Caco-2 (cell line): ENCODE measurements around the gene KCTD5. TPM values are rescaled to one million over a fixed set of nuclear protein-coding genes. Genes with fewer than 3 reads are reported as not detected.

Experiments
- BruUV-seq: library from RNA; stranded (reverse); fragments of 400-500 nt; replicated peaks from 2 replicates; lab custom pipeline; 2021; lab: Mats Ljungman, UMichigan
- CTCF ChIA-PET: fragments of 300-600 bp; sonication (Branson Sonifier 250); formaldehyde crosslinking; loops from one replicate; lab custom pipeline; 2022; ENCODE audit warnings: antibody characterized with exemption; lab: Charles Lee
- POLR2A ChIA-PET: fragments of 300-600 bp; sonication (Branson Sonifier 250); formaldehyde crosslinking; loops from one replicate; lab custom pipeline; 2022; ENCODE audit warnings: antibody characterized with exemption; lab: Charles Lee
- DNase-seq, 2 experiments: peaks; one replicate each; pipeline versions ENCODE4 v3.0.0 to v3.0.0-alpha.2; 2020 to 2022
- H3K27me3 ChIP-seq: replicated peaks from 2 replicates; pipeline ENCODE4 v1.6.0; 2011; ENCODE audit warnings: low read length; ENCODE audit not compliant: control insufficient read depth, insufficient read depth
- H3K36me3 ChIP-seq: 2 replicates; pipeline ENCODE4 v1.5.1; 2011; ENCODE audit warnings: low read length; ENCODE audit not compliant: control insufficient read depth, insufficient read depth
- H3K4me1 ChIP-seq: fragments of 250-450 bp; sonication (Bioruptor Pico); 2 replicates; pipeline ENCODE4 v1.5.1; 2020; ENCODE audit warnings: mild to moderate bottlenecking
- H3K4me3 ChIP-seq: 2 replicates; pipeline ENCODE4 v1.5.1; 2011; ENCODE audit warnings: low read depth, mild to moderate bottlenecking, control low read depth, low read length
- H3K9me3 ChIP-seq: fragments of 250-450 bp; sonication (Bioruptor Pico); 2 replicates; pipeline ENCODE4 v1.5.1; 2020; ENCODE audit warnings: mild to moderate bottlenecking, moderate library complexity
- H3K27ac Mint-ChIP-seq: one replicate; pipeline ENCODE4 v1.8.0; 2022; ENCODE audit warnings: mixed read lengths; ENCODE audit not compliant: unreplicated experiment
- H3K27me3 Mint-ChIP-seq: one replicate; pipeline ENCODE4 v1.8.0; 2022; ENCODE audit warnings: mixed read lengths; ENCODE audit not compliant: insufficient read depth, unreplicated experiment
- H3K36me3 Mint-ChIP-seq: one replicate; pipeline ENCODE4 v1.8.0; 2022; ENCODE audit warnings: mild to moderate bottlenecking, mixed read lengths; ENCODE audit not compliant: insufficient read depth, unreplicated experiment
- H3K4me1 Mint-ChIP-seq: one replicate; pipeline ENCODE4 v1.8.0; 2022; ENCODE audit warnings: low read depth, mixed read lengths; ENCODE audit not compliant: unreplicated experiment
- H3K4me3 Mint-ChIP-seq: one replicate; pipeline ENCODE4 v1.8.0; 2022; ENCODE audit warnings: mild to moderate bottlenecking, moderate library complexity, mixed read lengths; ENCODE audit not compliant: unreplicated experiment
- H3K9me3 Mint-ChIP-seq: one replicate; pipeline ENCODE4 v1.8.0; 2022; ENCODE audit warnings: mixed read lengths; ENCODE audit not compliant: unreplicated experiment
- intact Hi-C: fragments of 100-400 bp; cut with micrococcal nuclease; formaldehyde crosslinking; loops from one replicate; pipeline ENCODE4 v1.10.0; 2022; ENCODE audit not compliant: unreplicated experiment
- total RNA-seq: library from RNA; stranded (reverse); gene quantifications from 2 replicates; pipeline ENCODE4 v1.2.3, GENCODE V29; 2022
- TF ChIP-seq, protein P1 (sequence below), 2 experiments: fragments of 200-600 bp in 1 of 2; IDR thresholded peaks; 1 replicate in 1 of 2; 2 replicates in 1 of 2; pipeline versions ENCODE4 v1.5.1 to v1.8.0; 2011 to 2022; ENCODE audit warnings: antibody characterized with exemption in 1 of 2, control low read depth in 1 of 2, inconsistent platforms in 1 of 2, low read depth in 1 of 2, low read length in 1 of 2, mild to moderate bottlenecking in 1 of 2, moderate library complexity in 1 of 2; ENCODE audit not compliant: insufficient read depth in 1 of 2, severe bottlenecking in 1 of 2, unreplicated experiment in 1 of 2

The KCTD5 gene
- total RNA-seq, 1 experiment from 2014 or later, result 30.4 TPM

DNA sequence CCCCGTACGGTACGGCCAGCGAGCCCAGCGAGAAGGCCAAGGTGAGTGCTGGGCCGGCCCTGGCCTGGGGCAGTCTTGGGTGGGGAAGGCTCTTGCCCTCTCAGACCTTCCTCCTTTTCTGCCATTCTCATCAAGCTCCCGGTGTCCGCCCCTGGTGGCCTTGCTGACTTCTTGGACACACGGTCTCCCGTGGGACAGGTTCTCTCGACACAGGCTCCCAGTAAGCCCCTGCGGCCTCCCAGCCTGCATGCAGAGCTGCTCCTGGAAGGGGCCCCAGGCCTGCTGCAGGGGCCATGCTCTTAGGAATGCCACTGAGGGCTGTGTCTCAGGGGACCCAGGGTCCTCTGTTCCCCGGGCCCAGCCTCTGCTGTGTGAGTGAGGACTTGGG lies 20.1 kb downstream of the KCTD5 start:
- intact Hi-C loops, result no loop called here
- H3K27me3 Mint-ChIP-seq, result no peaks in the 10 kb centered on the region
- Histone ChIP-seq H3K36me3 (peaks cover 2% of the 10 kb centered on the region; the same call in 1 of the 2 replicates), H3K27me3 (no peaks in the 10 kb centered on the region), H3K4me1 (no peaks in the 10 kb centered on the region), H3K9me3 (no peaks in the 10 kb centered on the region), H3K4me3 (no peak overlapping the region)
- ChIA-PET POLR2A (no interaction called here), CTCF (no interaction called here)
- no peak overlapping the region for H3K4me3 Mint-ChIP-seq
- peaks cover 13% of the 10 kb centered on the region for H3K36me3 Mint-ChIP-seq
- H3K9me3 Mint-ChIP-seq, result no peaks in the 10 kb centered on the region
- no TSS peak for BruUV-seq
- TF ChIP-seq, protein P1, sequence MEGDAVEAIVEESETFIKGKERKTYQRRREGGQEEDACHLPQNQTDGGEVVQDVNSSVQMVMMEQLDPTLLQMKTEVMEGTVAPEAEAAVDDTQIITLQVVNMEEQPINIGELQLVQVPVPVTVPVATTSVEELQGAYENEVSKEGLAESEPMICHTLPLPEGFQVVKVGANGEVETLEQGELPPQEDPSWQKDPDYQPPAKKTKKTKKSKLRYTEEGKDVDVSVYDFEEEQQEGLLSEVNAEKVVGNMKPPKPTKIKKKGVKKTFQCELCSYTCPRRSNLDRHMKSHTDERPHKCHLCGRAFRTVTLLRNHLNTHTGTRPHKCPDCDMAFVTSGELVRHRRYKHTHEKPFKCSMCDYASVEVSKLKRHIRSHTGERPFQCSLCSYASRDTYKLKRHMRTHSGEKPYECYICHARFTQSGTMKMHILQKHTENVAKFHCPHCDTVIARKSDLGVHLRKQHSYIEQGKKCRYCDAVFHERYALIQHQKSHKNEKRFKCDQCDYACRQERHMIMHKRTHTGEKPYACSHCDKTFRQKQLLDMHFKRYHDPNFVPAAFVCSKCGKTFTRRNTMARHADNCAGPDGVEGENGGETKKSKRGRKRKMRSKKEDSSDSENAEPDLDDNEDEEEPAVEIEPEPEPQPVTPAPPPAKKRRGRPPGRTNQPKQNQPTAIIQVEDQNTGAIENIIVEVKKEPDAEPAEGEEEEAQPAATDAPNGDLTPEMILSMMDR (IDR thresholded peaks at IDR 0.05; ENCODE audit: insufficient read depth in 1 of 2, low read depth in 1 of 2, low read length in 1 of 2, severe bottlenecking in 1 of 2, unreplicated experiment in 1 of 2), result no peak
- H3K27ac Mint-ChIP-seq, result no peak overlapping the region
- H3K4me1 Mint-ChIP-seq, result no peaks in the 10 kb centered on the region
- no peak for DNase-seq

DNA sequence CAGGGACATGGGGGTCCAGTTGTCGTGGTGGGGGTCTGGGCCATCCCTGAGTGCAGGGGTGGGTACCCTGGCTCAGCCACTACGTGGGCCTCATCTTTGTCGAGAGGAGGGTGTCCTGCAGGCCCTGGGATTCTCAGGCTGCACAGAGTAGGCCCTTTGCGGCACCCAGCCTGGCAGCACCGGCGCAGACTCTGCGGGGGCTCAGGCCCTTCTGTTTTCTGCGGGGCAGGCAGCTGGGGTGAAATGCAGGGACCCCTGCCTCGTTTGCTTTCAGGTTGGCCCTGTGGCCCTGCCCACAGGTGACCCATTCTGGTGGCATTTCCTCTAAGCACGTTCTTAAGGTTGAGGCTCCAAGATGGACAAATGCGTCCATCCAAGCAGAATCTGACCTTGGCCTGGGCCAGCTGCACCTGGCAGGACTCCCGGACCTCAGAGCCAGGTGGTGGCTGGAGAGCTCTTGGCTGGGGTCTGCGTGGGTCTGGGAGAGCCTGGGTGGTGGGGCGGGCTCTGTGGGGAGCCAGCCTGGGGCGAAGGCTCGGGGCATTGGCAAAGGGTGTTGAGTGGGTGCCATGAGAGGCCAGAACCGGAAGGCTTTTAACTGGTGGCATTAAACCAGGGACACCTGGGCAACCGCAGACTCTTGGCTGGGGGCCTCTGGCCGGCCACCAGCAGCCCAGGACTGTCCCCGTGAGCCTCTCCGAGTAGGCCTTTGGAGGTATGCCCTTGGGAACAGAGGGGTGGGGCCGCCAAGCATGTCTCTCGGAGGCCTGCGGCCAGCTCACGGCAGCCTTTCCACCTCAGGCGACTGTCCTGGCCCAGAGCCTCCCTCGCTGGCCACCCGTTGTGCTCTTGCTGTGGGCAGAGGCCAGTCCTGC lies 20.8 kb downstream of the KCTD5 start:
- no peaks in the 10 kb centered on the region for H3K9me3 Mint-ChIP-seq
- POLR2A ChIA-PET, result no interaction called here
- H3K27me3 Mint-ChIP-seq, result no peaks in the 10 kb centered on the region
- TF ChIP-seq, protein P1 (IDR thresholded peaks at IDR 0.05; ENCODE audit: insufficient read depth in 1 of 2, low read depth in 1 of 2, low read length in 1 of 2, severe bottlenecking in 1 of 2, unreplicated experiment in 1 of 2), result no peak
- CTCF ChIA-PET, result no interaction called here
- intact Hi-C loops, result no loop called here
- H3K4me1 ChIP-seq, result no peaks in the 10 kb centered on the region
- H3K9me3 ChIP-seq, result no peaks in the 10 kb centered on the region
- no peak overlapping the region for H3K4me3 Mint-ChIP-seq
- H3K36me3 ChIP-seq, result peaks cover 2% of the 10 kb centered on the region; the same call in 1 of the 2 replicates
- H3K27ac Mint-ChIP-seq, result no peak overlapping the region
- no TSS peak for BruUV-seq
- H3K27me3 ChIP-seq, result no peaks in the 10 kb centered on the region
- H3K4me3 ChIP-seq, result no peak overlapping the region
- DNase-seq, result no peak
- H3K36me3 Mint-ChIP-seq, result peaks cover 11% of the 10 kb centered on the region
- no peaks in the 10 kb centered on the region for H3K4me1 Mint-ChIP-seq

DNA sequence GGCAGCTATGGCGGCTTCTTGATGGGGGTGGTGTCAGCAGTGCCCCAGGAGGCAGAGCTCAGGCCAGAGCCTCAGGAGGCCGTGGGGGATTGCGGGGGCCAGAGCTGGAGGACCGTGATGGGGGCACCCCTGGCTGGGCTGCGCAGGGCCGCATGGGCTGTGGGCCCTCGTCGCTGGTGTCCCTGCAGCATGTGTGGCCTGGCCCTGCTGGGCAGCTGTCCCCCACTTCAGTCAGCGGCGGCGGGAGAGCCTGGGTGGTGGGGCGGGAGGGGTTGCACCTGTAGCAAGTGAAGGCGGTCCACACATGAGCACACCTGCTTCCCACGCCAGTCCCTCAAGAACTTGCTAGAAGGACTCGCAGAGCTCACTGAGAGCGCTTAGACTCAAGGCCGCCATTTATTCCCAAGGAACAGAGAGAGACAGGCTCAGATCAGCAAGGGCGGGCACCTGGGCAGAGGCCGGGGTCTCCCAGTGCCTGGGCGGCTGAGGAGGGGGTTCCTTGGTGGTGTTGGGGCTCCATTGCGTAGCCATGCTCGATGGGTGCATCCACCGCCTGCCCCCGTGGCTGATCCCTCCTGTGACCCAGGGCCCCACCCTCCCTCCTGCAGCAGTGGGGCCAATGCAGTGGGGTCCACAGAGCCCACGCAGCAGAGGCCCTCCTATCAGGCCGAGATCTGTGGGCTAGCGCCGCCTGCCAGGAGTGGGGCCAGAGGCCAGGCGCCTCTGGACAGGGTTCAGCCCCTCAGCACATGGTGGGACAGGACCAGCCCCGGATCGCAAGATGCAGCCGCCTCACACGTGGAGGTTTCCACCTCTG lies 22.1 kb downstream of the KCTD5 start:
- Histone ChIP-seq H3K27me3 (no peaks in the 10 kb centered on the region), H3K4me3 (no peak overlapping the region), H3K9me3 (no peaks in the 10 kb centered on the region), H3K4me1 (no peaks in the 10 kb centered on the region), H3K36me3 (peaks cover 2% of the 10 kb centered on the region; the same call in 1 of the 2 replicates)
- Mint-ChIP-seq H3K36me3 (peaks cover 13% of the 10 kb centered on the region), H3K27ac (no peak overlapping the region), H3K27me3 (no peaks in the 10 kb centered on the region), H3K4me3 (no peak overlapping the region), H3K4me1 (no peaks in the 10 kb centered on the region), H3K9me3 (no peaks in the 10 kb centered on the region)
- no TSS peak for BruUV-seq
- no peak for DNase-seq
- TF ChIP-seq, protein P1 (IDR thresholded peaks at IDR 0.05; ENCODE audit: insufficient read depth in 1 of 2, low read depth in 1 of 2, low read length in 1 of 2, severe bottlenecking in 1 of 2, unreplicated experiment in 1 of 2), result no peak
- ChIA-PET CTCF (no interaction called here), POLR2A (no interaction called here)
- intact Hi-C loops, result no loop called here
